Embryonic facial prominence (tissue), 1 donor: ENCODE data around the gene APOL4.
"Not testable (repeated sequence)": the region's sequence is repeated elsewhere in the genome, so short reads cannot be mapped to it uniquely, and the experiment has no call there.

Source experiments
- DNase-seq: peaks from one replicate; pipeline ENCODE4 v3.0.0-alpha.2; 2016; ENCODE audit errors: extremely low spot score

Gene APOL4

DNA sequence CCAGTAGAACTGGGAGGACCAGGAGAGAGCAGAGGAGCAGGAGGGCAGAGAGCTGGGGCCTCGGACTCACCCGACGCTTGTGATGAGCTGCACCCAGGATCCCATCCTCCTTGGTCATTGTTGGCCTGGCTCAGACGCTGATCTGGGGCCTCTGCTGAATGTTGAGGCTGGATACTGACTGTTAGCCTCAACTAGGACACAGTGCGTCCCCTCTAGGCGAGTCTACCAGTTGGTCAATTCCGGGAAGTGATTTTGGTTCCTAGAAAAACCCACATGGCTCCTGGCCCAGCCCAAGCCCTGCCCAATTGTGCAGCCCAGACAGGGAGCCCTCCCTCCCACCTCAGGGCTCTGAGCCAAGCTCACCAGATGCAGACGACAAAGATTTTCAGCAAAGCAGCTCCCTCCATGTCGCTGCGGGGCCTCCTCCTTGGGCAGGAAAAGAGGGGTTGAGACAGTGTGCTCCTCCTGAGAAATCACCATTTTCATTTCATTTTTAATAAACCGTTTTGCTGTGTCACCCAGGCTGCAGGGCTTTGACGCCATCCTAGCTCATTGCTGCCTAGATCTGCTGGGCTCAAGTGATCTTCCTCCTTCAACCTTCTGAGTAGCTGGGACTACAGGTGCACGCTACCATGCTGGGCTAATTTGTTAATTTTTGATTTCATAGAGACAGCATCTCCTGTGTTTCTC, at the start of gene APOL4:
Gene APOL4 (minus strand): TSS at position 180 of the 690 bp plus-strand sequence. CDS start 75 bp downstream, at position 105.
- no peak for DNase-seq

- DNase-seq = not testable (repeated sequence)
These were observed 48.8 kb upstream of the APOL4 start for GRCh38 chr22:36250292-36250960.

DNA sequence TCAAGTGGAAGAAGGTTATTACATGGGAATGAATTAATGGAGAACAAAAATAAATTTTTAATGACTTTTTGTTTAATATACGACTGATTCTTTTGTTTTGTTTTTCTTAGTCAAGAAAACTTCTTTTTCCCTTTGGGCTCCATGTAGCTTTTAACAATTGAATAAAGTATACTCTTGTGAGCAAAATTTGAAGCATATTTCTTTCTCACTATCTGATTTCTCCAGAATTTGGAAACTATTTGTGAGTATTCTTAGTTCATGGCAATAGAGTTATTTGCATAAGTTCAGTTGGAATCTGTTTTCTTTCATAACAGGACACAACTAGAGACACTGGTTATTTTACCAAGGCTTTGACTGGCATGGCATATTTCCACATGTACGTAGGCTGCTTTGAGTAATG, 47.6 kb upstream of the APOL4 start:
- no peak for DNase-seq

- DNase-seq = no peak
These were observed 46.3 kb upstream of the APOL4 start for GRCh38 chr22:36247955-36248354.

DNA sequence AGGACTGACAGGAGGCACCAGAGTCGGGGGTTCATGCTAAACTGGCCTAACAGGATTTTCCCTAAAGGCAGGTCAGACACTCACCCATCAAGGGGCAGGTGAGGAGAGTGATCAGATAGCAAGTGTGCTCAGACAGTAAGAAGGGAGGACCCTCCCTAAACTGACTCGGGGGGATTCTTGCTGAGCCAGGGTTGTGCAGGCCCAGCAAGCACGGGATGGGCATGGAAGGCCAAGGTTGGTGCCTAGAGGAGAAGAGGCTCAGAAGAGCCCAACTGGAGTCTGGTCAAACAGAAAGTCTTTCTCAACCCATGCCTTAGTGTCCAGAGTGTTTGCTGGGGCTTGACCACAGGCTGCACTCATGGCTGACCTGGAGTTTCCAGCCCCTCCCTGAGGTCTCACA, 45.1 kb upstream of the APOL4 start:
- DNase-seq = no peak

DNA sequence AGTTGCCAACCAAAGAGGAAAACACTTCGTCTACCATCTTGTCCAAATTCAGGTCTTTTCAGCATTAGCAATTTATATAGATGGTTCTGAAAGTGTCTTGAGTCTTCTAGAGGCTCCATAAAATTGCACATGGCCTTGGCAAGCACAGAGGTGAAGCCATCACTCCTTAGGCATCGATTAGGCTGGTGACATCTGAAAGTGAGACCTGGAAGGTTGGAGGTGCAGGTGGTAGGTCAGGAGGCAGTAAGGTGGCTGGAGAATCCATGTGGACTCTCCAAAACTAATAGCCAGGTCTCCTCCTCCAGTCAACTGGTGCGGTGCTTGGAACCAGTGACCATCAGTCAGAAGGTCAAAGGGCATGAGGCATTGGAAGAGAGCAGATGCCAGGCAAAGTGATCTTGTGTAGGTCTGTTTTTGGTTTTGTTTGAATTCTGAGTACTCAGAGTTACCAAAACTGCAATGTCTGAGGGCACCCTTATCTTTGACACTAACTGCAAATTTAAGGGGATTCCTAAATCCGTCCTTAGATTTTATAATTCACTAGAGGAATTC, 44.3 kb upstream of the APOL4 start:
- DNase-seq = no peak

DNA sequence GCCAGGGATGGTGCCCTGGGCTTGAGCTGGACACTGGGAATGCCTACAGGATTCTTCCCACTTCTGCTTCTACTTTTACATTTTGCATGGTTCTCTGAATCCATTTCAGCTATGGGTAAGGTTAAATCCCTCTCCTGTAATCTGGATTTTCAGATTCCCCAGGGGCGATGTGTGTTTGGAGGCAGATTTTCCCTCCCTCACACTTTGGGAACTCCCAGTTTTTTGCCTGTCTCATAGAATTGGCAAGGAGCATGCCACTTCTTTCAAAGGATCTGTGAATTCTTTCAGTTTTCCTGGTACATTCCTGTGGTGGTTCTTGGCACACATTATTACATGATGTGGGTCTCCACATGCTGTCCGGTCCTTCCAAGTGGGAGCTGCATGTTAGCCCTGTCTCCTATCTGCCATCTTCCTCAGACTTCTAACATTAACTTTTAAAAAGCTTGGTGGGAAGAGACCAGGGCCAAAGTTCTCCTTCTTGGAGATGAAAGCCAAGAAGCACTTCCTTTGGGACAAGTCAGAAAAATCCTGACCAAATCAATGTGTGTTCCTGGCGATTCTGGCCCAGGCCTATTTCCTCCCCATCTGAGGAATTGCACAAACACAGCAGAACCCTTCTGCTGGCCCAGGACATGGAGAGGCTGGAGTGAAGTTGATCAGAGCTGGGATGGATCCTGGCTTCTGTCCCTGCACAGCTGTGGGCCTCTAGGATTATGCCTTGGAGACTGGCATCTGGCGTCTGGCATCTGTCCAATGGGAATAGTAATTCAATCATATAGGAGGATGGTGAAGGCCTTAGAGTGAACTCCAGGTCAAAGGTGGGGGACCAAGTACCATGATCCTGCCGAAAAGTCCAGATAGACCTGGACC, 43.1 kb upstream of the APOL4 start:
- no peak for DNase-seq

- no peak for DNase-seq
These were observed 42.4 kb upstream of the APOL4 start for GRCh38 chr22:36243986-36244385.

DNA sequence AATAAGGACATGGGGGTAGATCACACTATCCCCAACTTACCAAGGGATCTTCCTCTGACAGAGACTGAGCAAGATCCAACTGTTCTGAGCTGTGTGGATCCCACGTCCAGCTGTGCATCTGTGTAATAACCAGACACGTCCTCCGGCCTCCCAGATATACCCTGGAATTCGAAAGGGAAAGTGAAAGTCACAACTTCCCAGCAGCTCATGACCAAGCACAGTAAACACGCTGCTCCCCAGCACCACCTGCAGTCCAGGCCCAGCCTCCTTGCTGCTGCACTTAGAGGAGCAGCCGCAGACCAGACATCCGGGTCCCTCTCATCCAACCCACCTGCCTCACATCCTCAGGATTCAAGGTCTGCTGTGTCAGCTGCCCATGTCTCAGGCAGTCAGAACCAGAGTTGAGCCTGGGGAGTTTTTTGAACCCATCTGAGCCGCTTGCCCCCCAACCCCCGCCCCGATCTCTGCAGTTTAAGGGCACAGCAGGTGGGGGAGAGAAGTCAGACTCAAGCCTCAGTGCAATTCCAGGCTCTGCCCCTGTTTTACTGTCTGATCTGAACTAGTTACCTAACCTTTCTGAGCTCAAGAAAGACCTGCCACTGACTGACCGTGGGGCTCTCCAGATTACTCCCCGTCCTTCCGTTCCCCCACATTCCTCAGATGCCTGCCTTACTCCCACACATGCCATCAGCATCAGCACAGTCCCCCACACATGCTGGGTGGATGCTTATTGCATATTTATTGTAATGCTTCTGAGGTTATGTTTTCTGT, 38.0 kb upstream of the APOL4 start, which contains the start of gene APOL2:
Gene APOL2 (minus strand): TSS at position 127 of the 771 bp plus-strand sequence. CDS start 6,365 bp downstream, outside the sequence.
- peak; percentile 89 for DNase-seq

GRCh38 chr22:36239150-36239400, 37.5 kb upstream of the APOL4 start:
- DNase-seq = no peak

DNA sequence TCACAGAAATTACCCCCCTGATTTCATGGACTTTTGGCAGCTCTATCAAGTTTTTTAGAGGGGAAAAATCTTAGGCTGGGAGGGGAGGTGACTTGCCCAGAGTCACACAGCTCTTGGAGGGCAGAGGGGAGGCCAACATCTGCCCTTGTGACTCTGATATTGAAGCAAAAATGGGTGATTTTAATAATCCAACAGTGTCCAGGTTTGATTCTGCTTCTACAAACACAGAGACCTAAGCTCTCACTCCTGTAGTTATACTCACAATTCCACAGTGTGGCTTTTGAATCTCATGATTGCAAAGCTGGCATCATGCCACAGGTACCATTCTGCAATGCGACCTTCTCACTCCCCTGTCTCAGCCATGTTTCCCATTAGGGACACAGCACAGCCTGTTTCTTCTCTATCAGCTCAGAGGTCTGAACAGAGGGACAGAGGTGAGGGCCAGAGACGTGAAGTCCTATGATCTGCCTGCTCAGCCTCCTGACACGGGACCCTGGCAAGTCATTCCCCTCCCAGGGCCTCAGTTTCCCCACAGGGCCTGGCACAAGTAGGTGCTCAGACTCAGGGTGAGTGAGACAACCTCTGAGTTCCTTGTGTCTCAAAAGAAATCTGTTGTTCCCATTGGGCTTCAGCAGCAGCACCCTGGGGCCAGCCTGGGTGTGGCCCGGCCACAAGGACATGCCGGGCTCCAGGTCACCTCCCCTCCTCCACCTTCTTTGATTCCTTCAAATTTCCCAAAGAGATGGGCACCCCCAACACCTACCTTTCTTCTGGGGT, 37.0 kb upstream of the APOL4 start:
- no peak for DNase-seq

- no peak for DNase-seq
These were observed 36.1 kb upstream of the APOL4 start for GRCh38 chr22:36237462-36238372.

DNA sequence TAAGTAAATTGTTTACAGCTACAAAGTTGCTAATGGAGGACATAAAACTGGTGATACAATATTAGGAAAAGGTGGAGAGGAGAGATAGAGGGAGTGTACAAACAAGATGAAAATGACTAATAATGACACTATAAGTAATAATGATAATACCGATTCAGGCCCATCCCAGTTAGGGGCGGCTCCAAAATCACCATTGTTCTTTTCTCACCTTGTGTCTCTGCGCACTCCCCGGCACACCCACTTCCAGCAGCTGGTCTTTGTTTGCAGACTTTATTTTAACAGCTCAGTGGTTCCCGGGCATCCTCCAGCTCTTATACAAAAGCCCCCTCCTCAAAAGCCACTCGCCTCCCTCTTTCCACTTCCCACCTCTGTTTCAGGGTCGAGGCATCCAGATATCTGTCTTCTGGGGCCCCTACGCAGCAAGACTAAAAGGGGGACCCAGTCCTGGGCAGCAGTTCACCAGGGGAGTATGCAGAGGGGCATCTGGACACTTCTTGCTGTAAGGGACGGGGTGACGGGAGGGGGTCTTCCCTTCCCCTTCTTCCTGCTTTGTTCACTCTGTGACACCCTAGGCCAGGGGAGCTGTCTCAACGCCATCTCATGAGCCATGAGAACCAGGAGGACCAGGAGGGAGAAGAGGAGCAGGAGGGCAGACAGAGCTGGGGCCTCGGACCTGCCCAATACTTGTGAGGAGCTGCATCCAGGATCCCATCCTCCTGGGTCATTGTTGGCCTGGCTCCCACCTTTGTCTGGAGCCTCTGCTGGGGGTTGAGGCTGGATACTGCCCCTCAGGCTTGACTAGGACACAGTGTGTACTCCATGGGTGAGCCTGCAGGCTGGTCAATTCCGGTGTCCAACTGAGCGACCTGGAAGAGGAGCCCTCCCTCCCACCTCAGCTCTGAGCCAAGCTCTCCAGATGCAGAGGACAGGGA, 35.0 kb upstream of the APOL4 start:
- no peak for DNase-seq

DNA sequence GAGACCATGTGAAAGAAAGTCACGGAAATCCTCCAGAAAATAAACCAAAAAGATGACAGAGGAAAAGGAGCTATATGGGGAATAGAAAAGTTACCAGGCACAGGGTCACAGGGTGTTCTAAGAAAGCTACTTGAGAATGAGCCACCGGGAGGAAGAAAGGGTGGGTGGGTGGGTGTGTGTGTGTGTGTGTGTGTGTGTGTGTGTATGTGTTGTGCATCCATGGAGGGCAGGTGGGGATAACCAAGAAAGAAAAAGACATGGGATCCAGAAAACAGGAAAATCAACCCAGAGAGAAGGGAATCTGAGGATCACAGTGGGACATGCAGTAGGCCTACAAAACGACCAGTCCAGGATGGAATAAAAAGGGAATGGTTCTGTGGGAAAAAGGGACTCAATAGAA, 34.0 kb upstream of the APOL4 start:
- no peak for DNase-seq

- no peak for DNase-seq
These were observed 33.3 kb upstream of the APOL4 start for GRCh38 chr22:36234919-36235318.

- DNase-seq = no peak
These were observed 32.6 kb upstream of the APOL4 start for GRCh38 chr22:36234213-36234612.

DNA sequence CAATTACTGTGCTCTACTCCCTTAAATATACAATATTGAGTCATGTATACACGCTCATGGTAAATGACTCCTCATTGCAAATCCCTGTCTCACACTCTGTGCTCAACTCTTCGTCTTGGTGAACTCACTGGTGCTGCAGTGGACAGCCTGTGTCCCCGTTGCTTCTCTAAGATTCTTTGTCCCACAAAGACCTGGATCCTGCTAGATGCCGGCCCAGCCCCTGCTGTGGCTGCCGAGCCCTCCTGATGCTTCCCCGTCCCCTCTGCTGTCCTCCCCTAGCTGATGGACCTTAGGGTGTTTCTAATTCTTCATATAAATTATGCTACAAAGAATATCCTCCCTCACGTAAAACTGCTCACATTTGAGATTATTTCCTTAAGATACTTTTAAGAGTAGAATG, 32.2 kb upstream of the APOL4 start:
- DNase-seq = no peak

DNA sequence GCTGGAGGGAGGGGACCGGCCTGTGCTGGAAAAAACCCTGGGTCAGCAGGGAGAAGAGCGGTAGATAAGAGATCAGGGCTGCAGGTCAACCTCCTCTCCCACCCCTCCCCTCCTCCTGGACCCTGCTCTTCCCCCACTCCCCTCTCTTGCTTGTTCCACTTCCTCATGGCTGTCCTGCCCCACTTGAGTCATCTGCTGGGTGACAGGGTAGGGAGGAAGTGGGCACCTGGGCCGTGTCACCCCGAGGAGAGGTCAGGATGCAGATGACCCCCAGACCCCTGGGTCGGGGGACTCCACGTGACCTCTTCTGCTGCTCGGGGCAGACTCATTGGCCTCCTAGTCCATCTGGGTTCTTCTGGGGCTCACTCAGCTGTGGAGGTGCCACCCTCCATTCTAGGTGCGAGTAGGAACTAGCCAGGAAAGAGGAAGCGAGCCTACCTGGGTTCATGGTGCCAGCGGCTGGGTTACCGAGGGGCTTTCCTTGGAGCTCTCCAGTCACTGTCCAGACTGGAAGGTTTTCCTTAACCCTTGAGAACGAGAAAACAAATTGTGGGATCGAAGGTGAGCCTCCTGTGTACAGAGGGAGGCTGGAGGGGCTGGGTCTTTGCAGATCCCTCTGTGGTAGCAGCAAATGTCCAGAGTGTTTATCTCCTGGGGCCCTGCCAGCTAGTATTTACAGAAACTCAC, 31.2 kb upstream of the APOL4 start:
- no peak for DNase-seq
